HG03565 (cell line): ENCODE measurements around the gene KRTAP5-1.
A peak's percentile ranks its signal among the peaks of the same experiment; 100 is the strongest.
"Not testable (repeated sequence)": the region's sequence is repeated elsewhere in the genome, so short reads cannot be mapped to it uniquely, and the experiment has no call there.

Source experiments
- ATAC-seq: cut with Tn5 transposase; IDR thresholded peaks from one replicate; pipeline ENCODE4 v1.9.1; 2021; ENCODE audit warnings: mild to moderate bottlenecking, moderate library complexity; ENCODE audit not compliant: unreplicated experiment

The KRTAP5-1 gene

GRCh38 chr11:1584661-1585370, at the start of gene KRTAP5-1:
TSS of gene KRTAP5-1 (minus strand) at chr11:1585283. CDS start at chr11:1585249, 34 bp downstream.
- not testable (repeated sequence) for ATAC-seq

DNA sequence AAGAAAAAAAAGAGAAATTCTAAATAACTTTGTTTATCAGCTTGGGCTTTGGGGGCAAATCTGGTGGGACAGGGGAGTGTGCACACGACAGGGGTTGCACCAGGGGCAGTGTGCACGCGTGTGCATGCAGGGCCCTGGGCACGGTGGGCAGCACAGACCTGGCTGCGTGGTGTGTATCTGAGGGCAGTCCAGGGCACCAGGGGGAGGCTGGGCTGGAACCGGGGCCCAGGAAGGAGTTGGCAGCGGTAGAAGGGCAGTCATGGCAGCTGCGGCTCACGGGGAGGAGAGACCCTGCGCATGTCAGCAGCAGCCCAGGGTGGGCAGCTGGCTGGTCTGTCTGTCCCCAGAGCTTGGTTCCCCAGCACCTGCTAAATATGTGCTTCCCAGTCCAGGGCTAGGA, 48.8 kb upstream of the KRTAP5-1 start:
- no peak for ATAC-seq

DNA sequence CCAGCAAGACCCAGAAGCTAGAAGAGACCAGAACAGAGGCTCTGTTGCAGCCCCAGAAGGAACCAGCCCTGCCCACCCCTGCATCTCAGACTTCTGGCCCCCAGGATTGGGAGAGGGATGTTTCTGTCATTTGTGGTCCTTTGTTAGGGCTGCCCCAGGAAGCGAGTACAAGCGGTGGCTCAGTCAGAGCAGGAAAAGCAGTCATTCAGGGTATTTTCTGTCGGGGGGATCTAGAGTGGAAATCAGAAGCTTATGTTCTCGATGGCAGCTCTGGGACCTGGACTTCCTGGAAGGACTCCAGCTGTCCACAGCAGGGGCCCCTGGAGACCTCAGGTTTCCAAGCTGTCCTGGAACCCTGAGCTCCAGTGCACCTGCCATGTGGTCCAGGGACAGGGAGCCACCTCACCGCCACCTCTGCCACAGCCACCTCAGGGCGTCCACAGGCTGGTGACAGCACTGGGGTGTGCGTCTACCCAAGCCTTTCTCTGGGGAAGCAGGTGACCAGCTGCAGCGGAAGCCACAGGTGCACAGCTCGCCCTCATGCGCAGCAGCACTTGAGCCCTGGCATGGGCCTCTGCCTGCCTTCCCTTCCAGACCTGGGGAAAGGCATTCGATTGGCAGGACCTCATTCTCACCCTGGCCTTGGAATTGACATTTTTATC, 47.1 kb upstream of the KRTAP5-1 start:
- no peak for ATAC-seq

DNA sequence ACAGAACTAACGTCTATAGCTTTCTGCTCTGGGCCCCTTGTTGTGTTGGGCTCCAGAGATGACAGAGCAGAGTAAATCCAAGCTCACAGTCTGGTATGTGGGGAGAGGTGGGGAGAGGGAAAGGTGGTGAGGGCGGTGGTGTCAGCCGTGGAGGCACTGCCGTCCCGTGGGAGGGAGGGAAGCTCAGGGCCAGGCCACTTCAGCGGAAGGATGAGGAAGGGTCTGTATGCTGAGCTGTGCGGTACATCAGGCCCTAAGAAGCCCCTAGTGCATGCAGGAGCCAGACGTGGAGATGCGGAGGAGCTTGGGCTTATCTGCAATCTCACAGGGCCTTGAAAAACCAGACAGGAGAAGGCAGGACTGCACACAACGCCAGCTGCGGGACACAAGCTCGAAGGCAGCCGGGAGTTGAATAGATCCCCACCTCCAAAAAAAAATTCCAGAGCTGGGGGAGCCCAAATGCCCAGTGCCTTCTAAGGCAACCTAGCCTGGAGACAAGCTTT, 46.0 kb upstream of the KRTAP5-1 start:
- no peak for ATAC-seq

GRCh38 chr11:1630271-1630670, 45.2 kb upstream of the KRTAP5-1 start:
- ATAC-seq: no peak

GRCh38 chr11:1629326-1630185, 44.5 kb upstream of the KRTAP5-1 start, which contains the start of gene KRTAP5-5:
TSS of gene KRTAP5-5 (plus strand) at chr11:1629775. CDS start at chr11:1629841, 66 bp downstream.
- no peak for ATAC-seq

- peak; percentile 46 for ATAC-seq
Measured at GRCh38 chr11:1628506-1629325, 43.6 kb upstream of the KRTAP5-1 start.

GRCh38 chr11:1625541-1625940, 40.5 kb upstream of the KRTAP5-1 start:
- no peak for ATAC-seq

GRCh38 chr11:1624621-1625020, 39.5 kb upstream of the KRTAP5-1 start:
- no peak for ATAC-seq

- ATAC-seq: no peak
Measured at GRCh38 chr11:1623716-1624115, 38.6 kb upstream of the KRTAP5-1 start.

GRCh38 chr11:1622086-1622485, 37.0 kb upstream of the KRTAP5-1 start, which contains the start of gene KRTAP5-4:
TSS of gene KRTAP5-4 (minus strand) at chr11:1622138. CDS start at chr11:1622093, 45 bp downstream.
- no peak for ATAC-seq

- ATAC-seq: no peak
Measured at GRCh38 chr11:1619449-1619848, 34.4 kb upstream of the KRTAP5-1 start.

DNA sequence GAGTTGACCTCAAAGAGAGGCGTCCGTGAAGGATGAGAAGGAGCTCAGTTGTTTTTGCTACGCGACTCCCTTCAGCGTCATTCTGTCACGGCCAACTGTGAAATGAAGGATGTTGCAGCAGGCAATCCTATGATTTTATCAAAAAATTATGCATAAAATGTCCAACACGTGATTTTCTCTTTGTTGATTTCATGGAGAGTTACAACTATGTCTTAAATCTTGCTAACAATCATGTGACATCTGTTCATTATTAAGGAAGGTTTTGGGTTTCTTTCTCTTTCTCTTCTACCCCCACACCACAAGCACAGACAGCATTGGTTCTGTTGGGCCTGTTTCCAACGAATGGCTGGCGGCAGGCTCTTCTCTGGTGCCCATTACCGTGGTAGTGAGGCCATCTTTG, 33.1 kb upstream of the KRTAP5-1 start:
- no peak for ATAC-seq

- no peak for ATAC-seq
Measured at GRCh38 chr11:1608363-1608762, 23.3 kb upstream of the KRTAP5-1 start, which contains the start of gene KRTAP5-3. TSS of gene KRTAP5-3 (minus strand) at chr11:1608463. CDS start at chr11:1608385, 78 bp downstream.

DNA sequence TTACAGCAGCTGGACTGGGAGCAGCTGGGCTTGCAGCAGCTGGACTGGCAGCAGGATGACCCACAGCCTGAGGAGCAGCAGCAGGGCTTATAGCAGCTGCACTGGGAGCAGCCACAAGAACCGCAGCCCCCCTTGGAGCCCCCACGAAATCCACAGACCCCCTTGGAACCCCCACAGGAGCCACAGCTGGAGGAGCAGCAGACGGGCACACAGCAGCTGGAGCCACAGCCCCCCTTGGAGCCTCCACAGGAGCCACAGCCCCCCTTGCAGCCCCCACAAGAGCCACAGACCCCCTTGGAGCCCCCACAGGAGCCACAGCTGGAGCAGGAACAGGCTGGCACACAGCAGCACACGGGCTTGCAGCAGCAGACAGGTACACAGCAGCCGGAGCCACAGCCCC, 22.8 kb upstream of the KRTAP5-1 start:
- ATAC-seq: not testable (repeated sequence)

- ATAC-seq: not testable (repeated sequence)
Measured at GRCh38 chr11:1607156-1607845, 22.2 kb upstream of the KRTAP5-1 start.

DNA sequence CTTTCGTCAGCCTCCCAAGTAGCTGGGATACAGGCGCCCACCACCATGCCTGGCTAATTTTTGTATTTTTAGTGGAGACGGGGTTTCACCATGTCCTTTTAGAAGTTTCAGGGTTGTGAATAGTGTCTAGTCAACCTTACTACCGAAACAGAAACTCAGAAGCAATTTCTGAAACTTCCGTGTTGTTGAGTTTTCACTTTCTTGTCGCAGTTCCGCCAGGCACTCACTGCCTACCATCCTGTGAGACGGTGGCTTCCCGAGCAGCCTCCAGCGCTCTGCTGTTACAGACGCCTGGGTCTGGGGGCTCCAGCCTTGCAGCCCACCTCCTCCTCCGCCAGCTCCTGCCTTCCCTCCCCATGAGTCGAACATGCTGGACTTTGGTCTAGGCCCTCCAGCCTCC, 20.8 kb upstream of the KRTAP5-1 start:
- ATAC-seq: peak; percentile 91

DNA sequence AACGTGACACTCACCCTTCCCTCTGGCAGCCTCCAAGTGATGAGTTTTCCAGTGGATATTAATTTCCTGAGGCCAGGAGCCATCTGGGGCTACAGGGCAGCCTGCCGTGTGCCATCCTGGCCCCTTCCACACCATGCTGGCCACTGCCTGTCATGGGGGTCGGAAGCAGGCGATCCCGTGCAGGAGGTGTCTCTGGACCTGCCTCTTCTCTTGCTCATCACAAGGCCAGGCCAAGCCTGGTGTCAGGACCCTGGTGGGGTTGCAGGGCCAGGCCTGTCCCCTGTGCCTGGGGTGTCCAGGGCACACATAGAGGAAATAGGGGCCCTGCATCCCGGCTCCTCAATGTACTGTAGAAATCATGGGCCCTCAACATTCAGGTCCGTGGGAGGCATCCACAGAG, 19.6 kb upstream of the KRTAP5-1 start:
- no peak for ATAC-seq

DNA sequence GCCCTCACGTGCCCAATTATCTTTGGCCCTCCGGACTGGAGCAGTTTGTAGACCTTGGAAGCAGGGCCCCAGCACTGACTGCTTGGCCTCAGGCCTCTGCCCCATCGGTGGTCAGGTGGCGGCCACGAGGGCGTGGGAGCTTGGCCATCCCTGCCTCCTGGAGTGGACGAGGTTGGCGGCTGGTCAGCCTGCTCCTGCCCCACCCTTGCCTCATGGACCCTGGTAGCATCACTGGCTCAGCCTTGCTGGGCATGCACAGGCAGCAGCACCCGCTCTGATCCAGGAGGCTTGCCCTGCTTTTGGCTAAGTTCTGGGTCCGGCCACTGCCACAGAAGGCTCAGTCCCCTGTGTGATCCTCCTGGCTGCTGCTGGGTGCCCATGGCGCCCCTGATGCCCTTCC, 19.1 kb upstream of the KRTAP5-1 start:
- no peak for ATAC-seq

GRCh38 chr11:1603629-1604028, 18.5 kb upstream of the KRTAP5-1 start:
- ATAC-seq: no peak
